Kidney glomerular epithelial cell (primary cell): ENCODE results near the gene SLC43A2.
"Not testable (repeated sequence)": the region's sequence is repeated elsewhere in the genome, so short reads cannot be mapped to it uniquely, and the experiment has no call there.

Experiments
- DNase-seq: peaks from one replicate; lab custom pipeline; 2025; lab: John Stamatoyannopoulos, UW

The SLC43A2 gene

GRCh38 chr17:1535737-1536136 is 92.9 kb downstream of the SLC43A2 start:
- no peak for DNase-seq

GRCh38 chr17:1533661-1534325 is 94.8 kb downstream of the SLC43A2 start:
- DNase-seq = no peak

GRCh38 chr17:1532836-1533602 is 95.6 kb downstream of the SLC43A2 start:
- no peak for DNase-seq

DNA sequence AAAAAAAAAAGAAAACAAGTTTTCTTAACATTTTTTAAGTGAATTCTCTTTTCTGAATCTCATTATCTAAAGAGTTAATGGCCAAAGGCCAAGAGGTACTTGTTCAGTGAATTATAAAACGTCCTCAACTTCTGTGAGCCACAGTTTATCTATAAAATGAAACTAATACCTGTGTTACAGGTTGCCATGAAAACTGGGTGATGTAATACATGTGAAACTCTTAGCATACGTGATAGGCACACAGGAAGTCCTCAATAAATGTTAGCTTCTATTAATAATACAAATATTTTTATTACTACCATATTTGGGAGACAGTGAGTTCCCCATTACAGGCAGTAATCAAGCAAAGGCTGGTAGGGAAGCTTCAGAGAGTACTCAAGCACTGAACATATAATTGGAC is 98.8 kb downstream of the SLC43A2 start:
- no peak for DNase-seq

GRCh38 chr17:1526876-1527275 is 101.8 kb downstream of the SLC43A2 start:
- not testable (repeated sequence) for DNase-seq

GRCh38 chr17:1522626-1523025 is 106.0 kb downstream of the SLC43A2 start:
- DNase-seq = no peak

DNA sequence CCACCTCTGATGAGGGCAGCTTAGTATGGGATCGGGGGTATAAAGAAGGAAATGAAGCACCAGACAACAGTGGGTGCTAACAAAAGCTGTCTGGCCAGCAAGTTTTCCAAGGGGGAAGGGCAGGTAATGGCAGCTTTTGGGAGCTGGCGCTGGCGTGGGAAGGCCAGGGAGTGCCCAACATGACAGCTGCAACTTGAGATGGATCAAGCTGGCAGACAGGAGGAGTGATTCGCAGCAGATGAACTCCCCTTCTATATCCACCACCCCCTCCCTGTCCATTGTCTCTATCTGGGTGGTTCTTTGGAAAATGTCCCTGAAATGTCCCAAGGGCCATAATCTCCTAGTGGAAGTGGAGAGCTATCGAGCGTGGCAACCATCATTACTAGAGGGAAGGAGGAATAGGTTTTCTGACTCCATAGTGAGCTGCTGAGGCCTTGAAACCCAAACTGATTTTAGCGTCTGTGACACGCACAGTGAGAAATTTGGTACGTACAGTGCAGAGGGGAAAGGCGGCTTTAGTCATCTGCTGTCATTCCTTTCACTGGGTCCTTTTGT is 107.5 kb downstream of the SLC43A2 start:
- no peak for DNase-seq

DNA sequence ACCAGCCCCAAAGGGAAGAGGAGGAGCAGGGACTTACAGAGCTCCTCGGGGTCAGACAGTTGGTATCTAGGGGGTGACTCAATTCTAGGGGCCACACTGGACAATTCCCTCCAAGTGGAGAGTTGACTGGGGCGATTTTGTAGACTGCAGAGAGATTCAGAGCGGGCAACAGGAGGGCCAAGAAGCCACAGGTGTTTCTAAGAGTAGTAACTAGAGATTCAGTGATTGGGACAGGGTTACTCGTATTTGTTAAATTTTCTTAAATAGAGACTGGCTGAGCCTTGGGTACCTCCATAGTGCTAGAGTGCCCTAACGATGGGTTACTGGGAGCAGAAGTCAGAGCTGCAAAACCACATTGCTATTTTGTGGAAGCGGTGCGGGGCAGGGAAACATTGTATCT is 109.0 kb downstream of the SLC43A2 start:
- DNase-seq = no peak
